HK-2 (cell line): ENCODE results near the gene PLOD3.
"Not testable (repeated sequence)": the region's sequence is repeated elsewhere in the genome, so short reads cannot be mapped to it uniquely, and the experiment has no call there.

ENCODE experiments used
- DNase-seq: peaks from one replicate; pipeline ENCODE4 v3.0.0-alpha.2; 2018; ENCODE audit not compliant: unreplicated experiment

PLOD3 gene

GRCh38 chr7:101217388-101218235 lies at the start of gene PLOD3, which contains the start of gene ZNHIT1:
TSS of gene PLOD3 (minus strand) at chr7:101217581. CDS start at chr7:101217274, 307 bp downstream.
TSS of gene ZNHIT1 (plus strand) at chr7:101218165. CDS start at chr7:101218196, 31 bp downstream.
- DNase-seq = peak; percentile 95

- DNase-seq = no peak
These were observed 48.5 kb upstream of the PLOD3 start for GRCh38 chr7:101265622-101266516.

- DNase-seq = not testable (repeated sequence)
These were observed 46.8 kb upstream of the PLOD3 start for GRCh38 chr7:101264102-101264706.

GRCh38 chr7:101258243-101258731 lies 40.9 kb upstream of the PLOD3 start:
- no peak for DNase-seq

- no peak for DNase-seq
These were observed 38.4 kb upstream of the PLOD3 start for GRCh38 chr7:101255796-101256195.

GRCh38 chr7:101253199-101253598 lies 35.8 kb upstream of the PLOD3 start:
- not testable (repeated sequence) for DNase-seq

GRCh38 chr7:101251871-101252659 lies 34.7 kb upstream of the PLOD3 start:
- peak; percentile 98 for DNase-seq

- no peak for DNase-seq
These were observed 32.9 kb upstream of the PLOD3 start for GRCh38 chr7:101250324-101250723.

- DNase-seq = no peak
These were observed 30.9 kb upstream of the PLOD3 start for GRCh38 chr7:101248276-101248675.

- no peak for DNase-seq
These were observed 27.8 kb upstream of the PLOD3 start for GRCh38 chr7:101245147-101245668.

GRCh38 chr7:101244375-101245146 lies 27.2 kb upstream of the PLOD3 start, which contains the start of gene FIS1:
TSS of gene FIS1 (minus strand) at chr7:101245081. CDS start at chr7:101245004, 77 bp downstream.
- peak; percentile 93 for DNase-seq

GRCh38 chr7:101243646-101244374 lies 26.4 kb upstream of the PLOD3 start:
- DNase-seq = no peak

- no peak for DNase-seq
These were observed 24.3 kb upstream of the PLOD3 start for GRCh38 chr7:101241443-101242349.

GRCh38 chr7:101241015-101241363 lies 23.6 kb upstream of the PLOD3 start:
- no peak for DNase-seq

GRCh38 chr7:101240226-101241014 lies 23.0 kb upstream of the PLOD3 start:
- DNase-seq = no peak

- no peak for DNase-seq
These were observed 22.5 kb upstream of the PLOD3 start for GRCh38 chr7:101239951-101240220.

- no peak for DNase-seq
These were observed 22.0 kb upstream of the PLOD3 start for GRCh38 chr7:101239191-101239950.
